ENCODE results near the gene VASH1. TPM values are rescaled to one million over a fixed set of nuclear protein-coding genes. Genes with fewer than 3 reads are reported as not detected.

The VASH1 gene
- total RNA-seq, 1 experiment from 2014 or later: 5.2 TPM

DNA sequence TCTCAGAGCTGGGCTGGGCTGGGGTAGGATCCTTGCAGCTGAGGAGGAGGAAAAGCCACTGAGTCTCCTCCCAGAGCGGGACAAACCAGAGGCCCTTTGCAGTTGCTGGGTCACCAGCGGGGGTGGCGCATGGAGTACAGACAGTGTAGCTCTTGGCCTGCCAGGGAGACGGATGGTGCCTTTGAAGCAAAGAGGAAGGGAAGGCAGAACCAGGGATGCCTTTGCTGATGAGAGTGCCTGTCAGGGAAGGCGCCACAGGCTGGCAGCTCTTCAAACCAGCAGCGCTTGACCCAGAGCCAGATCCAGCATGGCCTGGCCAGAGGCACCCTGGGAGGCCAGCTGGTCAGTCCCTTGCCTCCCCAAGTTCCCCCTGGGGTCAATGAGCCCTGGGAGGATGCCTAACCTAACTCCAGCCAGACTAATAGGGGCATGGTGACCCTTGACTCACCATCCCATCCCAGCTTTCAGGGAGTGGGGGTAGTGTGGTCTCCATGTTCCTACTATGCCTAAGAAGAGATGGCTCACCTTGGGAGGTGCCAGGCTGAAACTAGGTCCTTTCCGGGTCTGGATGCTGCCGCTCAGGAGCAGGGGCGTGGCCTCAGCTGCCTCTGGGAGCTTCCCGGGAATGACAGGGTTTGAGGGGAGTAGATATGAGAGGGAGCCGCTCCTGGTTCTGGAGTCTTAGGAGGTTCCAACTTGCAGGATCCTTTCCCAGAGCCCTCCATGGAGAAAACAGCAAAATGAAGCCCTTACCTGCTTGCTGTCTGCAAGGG lies 19.8 kb downstream of the VASH1 start:
- BruUV-seq (replicated peaks): no TSS peak
- ChIA-PET CTCF (no interaction called here), POLR2A (interaction anchor here (0.7 kb wide), 1 partner anchor 53 kb away, joined by 3 read pairs; no protein-coding TSS in a partner anchor)
- no peaks in the 10 kb centered on the region; the same call in 1 of the 2 replicates for H3K36me3 ChIP-seq (ENCODE audit: control insufficient read depth, insufficient read depth, low read length)
- in situ Hi-C loops (cut with HindIII; ENCODE audit: low pct_unique_long_range_greater_than_20kb, low sequenced_read_pairs) (no loop called here), intact Hi-C loops (cut with micrococcal nuclease; ENCODE audit: unreplicated experiment) (no loop called here)
- no peaks in the 10 kb centered on the region for H3K9me3 ChIP-seq (ENCODE audit: control insufficient read depth, insufficient read depth, low read depth, low read length)
- H3K27ac ChIP-seq (ENCODE audit: low read length): no peak overlapping the region
- no peak overlapping the region for H3K4me3 ChIP-seq (ENCODE audit: low read depth in 2 of 2, low read length in 2 of 2)
- ATAC-seq: no peak
- no peaks in the 10 kb centered on the region for H3K4me1 ChIP-seq (ENCODE audit: control insufficient read depth, insufficient read depth, low read length)
- DNase-seq (ENCODE audit: low read depth, low spot score): no peak
- no peaks in the 10 kb centered on the region for H3K27me3 ChIP-seq (ENCODE audit: control insufficient read depth, insufficient read depth, low read length)
- TF ChIP-seq TCF7L2 (IDR thresholded peaks at IDR 0.05; ENCODE audit: low read depth, low read length) (no peak), POLR2AphosphoS5 (IDR thresholded peaks at IDR 0.05; ENCODE audit: low read depth, low read length) (no peak), REST (IDR thresholded peaks at IDR 0.05; ENCODE audit: insufficient read depth in 1 of 2, low read depth in 2 of 2, low read length in 1 of 2) (no peak), CTCF (IDR thresholded peaks at IDR 0.05) (no peak), SIN3A (IDR thresholded peaks at IDR 0.05; ENCODE audit: borderline replicate concordance, insufficient read depth, low read depth, low read length) (no peak)

GRCh38 chr14:76781648-76782051 lies 20.4 kb downstream of the VASH1 start:
- DNase-seq (ENCODE audit: low read depth, low spot score): no peak

More at GRCh38 chr14:76781648-76782051, 20.4 kb downstream of the VASH1 start:
- Histone ChIP-seq H3K36me3 (ENCODE audit: control insufficient read depth, insufficient read depth, low read length) (no peaks in the 10 kb centered on the region; the same call in 1 of the 2 replicates), H3K27me3 (ENCODE audit: control insufficient read depth, insufficient read depth, low read length) (no peaks in the 10 kb centered on the region), H3K4me3 (ENCODE audit: low read depth in 2 of 2, low read length in 2 of 2) (no peak overlapping the region), H3K27ac (ENCODE audit: low read length) (no peak overlapping the region), H3K4me1 (ENCODE audit: control insufficient read depth, insufficient read depth, low read length) (no peaks in the 10 kb centered on the region), H3K9me3 (ENCODE audit: control insufficient read depth, insufficient read depth, low read depth, low read length) (no peaks in the 10 kb centered on the region)
- no peak for TF ChIP-seq CTCF (IDR thresholded peaks at IDR 0.05)
- no peak for TF ChIP-seq SIN3A (IDR thresholded peaks at IDR 0.05; ENCODE audit: borderline replicate concordance, insufficient read depth, low read depth, low read length)
- TF ChIP-seq REST (IDR thresholded peaks at IDR 0.05; ENCODE audit: insufficient read depth in 1 of 2, low read depth in 2 of 2, low read length in 1 of 2): no peak
- TF ChIP-seq TCF7L2 (IDR thresholded peaks at IDR 0.05; ENCODE audit: low read depth, low read length): no peak
- no peak for TF ChIP-seq POLR2AphosphoS5 (IDR thresholded peaks at IDR 0.05; ENCODE audit: low read depth, low read length)
- ATAC-seq: no peak
- CTCF ChIA-PET: no interaction called here
- in situ Hi-C loops (cut with HindIII; ENCODE audit: low pct_unique_long_range_greater_than_20kb, low sequenced_read_pairs) (no loop called here), intact Hi-C loops (cut with micrococcal nuclease; ENCODE audit: unreplicated experiment) (no loop called here)
- no TSS peak for BruUV-seq (replicated peaks)
- POLR2A ChIA-PET: no interaction called here
